Lower lobe of right lung (tissue), 2 donors: Measurements from ENCODE around the gene ADSL. TPM values are rescaled to one million over a fixed set of nuclear protein-coding genes. Genes with fewer than 3 reads are reported as not detected.

Source experiments
- ATAC-seq, 2 donors: fragments of 200-7000 bp; cut with Tn5 transposase; one replicate each; pipeline ENCODE4 v1.9.1; 2020 to 2022; ENCODE audit warnings: mild to moderate bottlenecking in 2 of 2, moderate library complexity in 2 of 2
- DNase-seq: peaks from one replicate; pipeline ENCODE4 v3.0.0-alpha.2; 2020
- H3K27ac ChIP-seq: fragments of 200-600 bp; one replicate; pipeline ENCODE4 v1.8.0; 2022
- H3K27me3 ChIP-seq: fragments of 200-600 bp; one replicate; pipeline ENCODE4 v1.8.0; 2022; ENCODE audit warnings: low read depth
- H3K36me3 ChIP-seq: fragments of 200-600 bp; one replicate; pipeline ENCODE4 v1.8.0; 2022; ENCODE audit warnings: mild to moderate bottlenecking
- H3K4me1 ChIP-seq: fragments of 200-600 bp; one replicate; pipeline ENCODE4 v1.8.0; 2022
- H3K4me3 ChIP-seq: fragments of 200-600 bp; one replicate; pipeline ENCODE4 v1.8.0; 2022; ENCODE audit warnings: mild to moderate bottlenecking
- H3K9me3 ChIP-seq: fragments of 200-600 bp; one replicate; pipeline ENCODE4 v1.8.0; 2022
- CTCF ChIP-seq: fragments of 200-600 bp; IDR thresholded peaks from one replicate; pipeline ENCODE4 v1.8.0; 2022; ENCODE audit warnings: antibody characterized with exemption, mild to moderate bottlenecking
- intact Hi-C: fragments of 100-400 bp; cut with DNase I; formaldehyde crosslinking; loops from one replicate; pipeline ENCODE4 v1.11.0; 2022
- total RNA-seq: library from RNA; stranded (reverse); fragmentation: NEBNext Ultra II Directional; extraction: Animal tissue kit (Norgen Biotek cat#: 25700); gene quantifications from one replicate; pipeline ENCODE4 v1.2.1, GENCODE V29; 2021
- donor health status: DM: no; HTN: yes; CAD: no; lungs with severe emphysema.

Gene ADSL
- total RNA-seq, 1 donor from 2014 or later = 38.1 TPM

GRCh38 chr22:40329466-40329865, 16.8 kb upstream of the ADSL start:
- H3K9me3 ChIP-seq = no peaks in the 10 kb centered on the region
- H3K4me3 ChIP-seq = no peak overlapping the region
- peaks cover 18% of the 10 kb centered on the region for H3K4me1 ChIP-seq
- peaks cover 25% of the 10 kb centered on the region for H3K36me3 ChIP-seq
- intact Hi-C loops = no loop called here
- H3K27me3 ChIP-seq = no peaks in the 10 kb centered on the region
- no peak overlapping the region for H3K27ac ChIP-seq
- TF ChIP-seq CTCF = no peak
- no peak for DNase-seq
- no peak for ATAC-seq

GRCh38 chr22:40330086-40330485, 16.2 kb upstream of the ADSL start:
- H3K27me3 ChIP-seq = no peaks in the 10 kb centered on the region
- DNase-seq (no peak), ATAC-seq (no peak)
- intact Hi-C loops = no loop called here
- H3K27ac ChIP-seq = no peak overlapping the region
- no peak for TF ChIP-seq CTCF
- peaks cover 19% of the 10 kb centered on the region for H3K4me1 ChIP-seq
- peaks cover 19% of the 10 kb centered on the region for H3K36me3 ChIP-seq
- H3K9me3 ChIP-seq = no peaks in the 10 kb centered on the region
- no peak overlapping the region for H3K4me3 ChIP-seq

DNA sequence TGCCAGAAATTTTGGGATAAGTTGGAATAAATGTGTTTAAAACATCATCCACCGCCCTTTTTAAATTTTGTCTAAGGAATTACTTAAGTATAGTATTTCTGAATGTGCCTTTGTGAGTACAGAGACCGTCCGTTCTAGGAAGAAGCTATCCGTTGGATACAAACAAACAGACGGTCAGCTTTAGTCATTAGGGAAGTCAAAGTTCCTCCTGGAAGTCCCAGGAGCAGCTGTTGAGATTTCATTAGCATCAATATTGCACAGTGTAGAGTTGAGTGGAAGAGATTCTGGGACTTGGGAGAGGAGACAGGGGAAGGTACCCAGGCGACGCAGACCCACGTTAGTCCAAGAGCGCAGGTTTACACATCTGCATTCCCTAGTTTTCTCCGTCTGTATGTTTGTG, 15.7 kb upstream of the ADSL start:
- intact Hi-C loops = no loop called here
- Histone ChIP-seq H3K9me3 (no peaks in the 10 kb centered on the region), H3K27ac (no peak overlapping the region), H3K27me3 (no peaks in the 10 kb centered on the region), H3K36me3 (peaks cover 14% of the 10 kb centered on the region), H3K4me1 (peaks cover 24% of the 10 kb centered on the region), H3K4me3 (no peak overlapping the region)
- ATAC-seq (no peak), DNase-seq (no peak)
- TF ChIP-seq CTCF = no peak

GRCh38 chr22:40331706-40332105, 14.6 kb upstream of the ADSL start:
- intact Hi-C loops = no loop called here

DNA sequence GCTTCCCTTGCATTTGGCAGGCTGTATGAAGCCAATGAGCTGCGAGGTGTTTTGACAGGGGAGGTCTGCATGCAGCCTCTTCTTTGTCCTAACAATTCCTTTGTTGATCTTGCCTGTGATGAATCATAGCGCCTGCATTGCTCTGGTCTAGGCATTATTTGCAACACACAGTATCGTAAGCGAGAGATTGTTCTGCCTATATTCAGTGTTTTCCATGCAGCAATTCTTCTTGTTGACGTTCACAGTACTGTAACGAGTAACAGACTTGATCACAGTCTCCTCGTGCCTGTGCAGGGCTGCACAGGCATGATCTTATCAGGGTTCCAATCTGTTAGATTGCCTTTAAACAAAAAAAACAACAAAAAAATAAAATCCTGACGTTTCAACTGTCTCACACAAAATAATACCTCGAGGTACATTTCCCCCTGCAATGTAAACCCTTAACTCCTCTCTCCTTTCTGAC, 13.9 kb upstream of the ADSL start:
- Histone ChIP-seq H3K4me1 (peaks cover 17% of the 10 kb centered on the region), H3K27me3 (no peaks in the 10 kb centered on the region), H3K9me3 (no peaks in the 10 kb centered on the region), H3K27ac (no peak overlapping the region), H3K4me3 (no peak overlapping the region), H3K36me3 (peaks cover 18% of the 10 kb centered on the region)
- no peak for ATAC-seq
- no peak for TF ChIP-seq CTCF
- no peak for DNase-seq
- intact Hi-C loops = no loop called here

More at GRCh38 chr22:40331706-40332105, 14.6 kb upstream of the ADSL start:
- peaks cover 23% of the 10 kb centered on the region for H3K4me1 ChIP-seq
- peaks cover 18% of the 10 kb centered on the region for H3K36me3 ChIP-seq
- no peaks in the 10 kb centered on the region for H3K9me3 ChIP-seq
- ATAC-seq = no peak
- no peak for DNase-seq
- no peak for TF ChIP-seq CTCF
- no peak overlapping the region for H3K4me3 ChIP-seq
- H3K27ac ChIP-seq = no peak overlapping the region
- H3K27me3 ChIP-seq = no peaks in the 10 kb centered on the region

DNA sequence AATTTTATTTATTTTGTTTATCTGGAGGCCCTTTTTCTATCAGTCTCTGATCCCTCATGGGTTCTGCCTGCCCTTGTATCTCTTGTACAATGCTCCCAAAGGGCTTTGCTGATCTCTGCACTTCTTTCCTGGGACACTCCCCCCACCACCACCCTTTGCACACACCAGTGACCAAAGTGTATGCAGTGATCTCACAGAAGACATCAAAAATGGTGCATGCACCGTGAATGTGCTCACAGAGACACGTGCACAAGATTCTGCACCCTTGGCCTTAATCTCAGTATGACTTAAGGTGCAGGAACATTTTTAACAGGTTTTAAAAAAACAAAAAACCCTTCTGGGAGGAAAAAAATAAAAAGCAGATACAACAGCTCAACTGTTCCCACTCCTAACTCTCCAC, 12.2 kb upstream of the ADSL start:
- Histone ChIP-seq H3K27ac (no peak overlapping the region), H3K27me3 (no peaks in the 10 kb centered on the region), H3K4me3 (no peak overlapping the region), H3K36me3 (peaks cover 18% of the 10 kb centered on the region), H3K9me3 (no peaks in the 10 kb centered on the region), H3K4me1 (peaks cover 13% of the 10 kb centered on the region)
- no peak for DNase-seq
- ATAC-seq = no peak
- no peak for TF ChIP-seq CTCF
- intact Hi-C loops = no loop called here
